GM15510 (cell line): ENCODE data around the gene MARVELD3.

Experiments
- POLR2A ChIP-seq: IDR thresholded peaks from 3 replicates; pipeline ENCODE4 v1.6.1; 2011; ENCODE audit warnings: borderline replicate concordance; ENCODE audit not compliant: insufficient read length; ENCODE audit errors: extremely low read depth

Gene MARVELD3

GRCh38 chr16:71618429-71618828 is 7.6 kb upstream of the MARVELD3 start:
- no peak for TF ChIP-seq POLR2A

- TF ChIP-seq POLR2A = no peak
Measured at GRCh38 chr16:71622088-71622487, 3.9 kb upstream of the MARVELD3 start.

DNA sequence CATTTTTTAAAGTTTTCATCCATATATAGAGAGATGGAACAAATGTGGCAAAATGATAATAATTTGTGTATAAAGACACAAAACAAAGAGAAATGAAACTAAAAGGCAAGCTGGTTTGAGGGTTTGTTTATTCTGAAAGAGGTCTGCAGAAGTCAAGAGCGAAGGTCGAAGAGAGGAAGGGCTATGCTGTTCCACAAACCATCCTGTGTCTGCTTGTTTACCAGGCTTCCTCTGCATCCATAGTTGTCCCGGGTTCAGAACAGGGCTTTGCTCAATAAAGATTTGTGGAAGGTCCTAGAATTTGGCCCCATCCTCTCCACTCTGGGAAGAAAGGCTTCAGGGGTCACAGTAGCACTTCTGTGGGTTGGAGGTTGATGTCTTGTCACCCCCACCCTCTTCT is 2.4 kb upstream of the MARVELD3 start:
- TF ChIP-seq POLR2A = no peak

DNA sequence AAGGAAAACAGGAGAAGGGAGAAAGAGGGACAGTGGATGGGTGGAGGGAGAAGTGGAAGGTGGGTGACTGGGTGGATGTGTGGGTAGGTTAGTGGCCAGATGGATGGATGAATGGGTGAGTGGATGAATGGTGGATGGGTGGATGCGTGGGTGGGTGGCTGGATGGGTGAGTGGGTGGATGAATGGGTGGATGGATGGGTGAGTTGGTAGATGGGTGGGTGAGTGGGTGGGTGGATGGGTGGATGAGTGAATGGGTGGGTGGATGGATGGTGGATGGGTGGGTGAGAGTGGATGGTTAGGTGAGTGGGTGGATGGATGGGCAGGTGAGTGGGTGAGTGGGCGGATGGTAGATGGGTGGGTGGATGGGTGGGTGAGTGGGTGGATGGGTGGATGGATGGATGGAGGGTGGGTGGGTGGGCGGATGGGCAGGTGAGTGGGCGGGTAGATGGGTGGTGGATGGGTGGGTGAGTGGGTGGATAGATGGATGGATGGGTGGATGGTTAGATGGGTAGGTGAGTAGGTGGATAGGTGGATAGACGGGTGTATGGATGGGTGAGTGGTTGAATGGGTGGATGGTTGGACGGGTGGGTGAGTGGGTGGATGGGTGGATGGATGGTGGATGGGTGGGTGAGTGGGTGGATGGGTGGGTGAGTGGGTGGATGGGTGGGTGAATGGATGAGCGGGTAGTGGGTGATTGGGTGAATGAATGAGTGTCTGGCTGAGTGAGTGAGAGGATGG is 702 bp upstream of the MARVELD3 start:
- no peak for TF ChIP-seq POLR2A

DNA sequence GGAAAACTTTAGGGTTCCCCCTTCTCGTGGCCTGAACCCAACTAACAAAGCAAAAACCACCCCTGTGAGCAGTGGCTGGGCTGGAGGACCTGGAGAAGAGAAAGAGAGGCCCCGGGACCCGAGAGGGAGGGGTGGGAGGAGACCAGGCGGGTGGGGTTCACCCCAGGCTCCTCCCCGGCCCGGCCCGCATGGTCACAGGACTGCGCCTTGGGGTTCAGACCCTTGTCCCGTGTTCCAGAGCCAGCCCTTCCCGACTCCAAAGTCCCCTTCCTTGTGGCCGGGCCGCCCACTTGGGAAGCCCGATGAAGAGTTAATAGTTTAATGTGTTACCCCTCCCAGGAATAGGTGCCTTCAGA is 852 bp downstream of the MARVELD3 start:
- TF ChIP-seq POLR2A = no peak

DNA sequence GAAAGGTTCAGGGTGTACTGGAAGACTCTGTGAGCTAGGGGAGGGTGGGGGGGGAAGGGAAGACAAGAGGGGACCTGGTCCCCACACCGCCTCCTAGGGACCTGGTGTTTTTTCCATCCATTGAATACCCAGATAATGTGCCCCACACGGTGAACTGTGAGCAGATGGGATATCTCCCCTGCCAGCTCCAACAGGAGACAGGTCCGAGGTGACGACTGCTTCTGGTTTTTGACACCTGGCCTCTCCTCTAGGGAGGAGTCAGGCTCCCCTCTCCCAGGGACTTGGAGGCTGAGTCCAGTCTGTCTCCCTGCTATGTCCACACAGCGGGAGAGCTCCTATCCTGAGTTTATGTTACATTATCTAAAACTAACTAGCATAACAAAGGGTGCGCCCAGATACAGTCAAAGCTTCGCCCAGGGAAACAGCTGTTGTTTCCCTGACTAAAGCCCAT is 1.8 kb downstream of the MARVELD3 start:
- no peak for TF ChIP-seq POLR2A

DNA sequence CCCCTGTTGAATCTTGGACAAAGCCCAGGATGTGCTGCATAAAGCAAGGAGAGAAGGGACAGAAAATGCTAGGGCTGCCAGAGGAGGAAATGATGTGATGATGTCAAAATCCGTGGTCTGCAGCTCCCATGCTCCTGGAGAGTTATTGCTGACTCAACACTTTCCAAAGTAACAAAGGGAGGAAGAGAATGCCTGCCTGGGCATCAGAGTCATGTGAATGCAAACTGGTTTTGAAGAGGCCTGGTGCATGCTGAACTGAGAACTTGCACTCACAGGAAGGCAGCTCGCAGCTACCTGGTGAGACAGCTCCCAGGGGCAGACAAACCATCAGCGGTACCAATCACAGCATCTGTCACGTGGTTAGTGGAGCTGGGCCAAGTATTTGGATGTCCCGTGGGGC is 2.8 kb downstream of the MARVELD3 start:
- TF ChIP-seq POLR2A = no peak

DNA sequence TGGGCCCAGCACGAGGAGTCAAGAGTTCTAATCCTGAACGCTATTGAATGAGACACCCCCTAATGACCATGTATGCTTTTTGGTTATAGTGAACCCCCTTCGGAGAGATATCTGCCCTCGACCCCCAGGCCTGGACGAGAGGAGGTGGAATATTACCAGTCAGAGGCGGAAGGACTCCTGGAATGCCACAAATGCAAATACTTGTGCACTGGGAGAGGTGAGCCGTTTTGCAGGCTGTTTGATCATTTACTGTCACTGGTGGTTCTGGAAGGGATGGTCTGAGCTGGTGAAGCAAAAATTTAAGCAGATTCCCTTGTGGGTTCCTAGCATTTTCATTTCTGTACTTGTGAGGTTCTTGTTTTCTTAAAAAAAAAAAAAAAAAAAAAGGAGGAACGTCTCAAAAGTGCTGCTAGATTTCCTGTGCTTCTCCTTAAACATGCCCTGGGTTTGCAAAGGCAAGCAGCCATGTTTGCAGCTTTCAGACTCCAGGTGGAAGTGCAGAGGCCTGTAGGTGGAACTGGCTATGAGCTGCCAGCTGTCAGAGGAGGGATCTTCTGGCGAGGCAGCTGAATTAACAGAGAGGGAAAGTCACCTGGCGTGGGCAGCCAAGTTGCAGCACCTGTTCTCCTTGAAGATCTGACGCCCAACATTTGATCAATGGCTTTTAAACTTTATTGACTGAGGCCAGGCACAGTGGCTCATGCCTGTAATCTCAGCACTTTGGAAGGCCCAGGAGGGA is 3.5 kb downstream of the MARVELD3 start:
- no peak for TF ChIP-seq POLR2A

- TF ChIP-seq POLR2A = no peak
Measured at GRCh38 chr16:71630808-71631207, 4.8 kb downstream of the MARVELD3 start.

- TF ChIP-seq POLR2A = no peak
Measured at GRCh38 chr16:71631776-71632175, 5.8 kb downstream of the MARVELD3 start.

DNA sequence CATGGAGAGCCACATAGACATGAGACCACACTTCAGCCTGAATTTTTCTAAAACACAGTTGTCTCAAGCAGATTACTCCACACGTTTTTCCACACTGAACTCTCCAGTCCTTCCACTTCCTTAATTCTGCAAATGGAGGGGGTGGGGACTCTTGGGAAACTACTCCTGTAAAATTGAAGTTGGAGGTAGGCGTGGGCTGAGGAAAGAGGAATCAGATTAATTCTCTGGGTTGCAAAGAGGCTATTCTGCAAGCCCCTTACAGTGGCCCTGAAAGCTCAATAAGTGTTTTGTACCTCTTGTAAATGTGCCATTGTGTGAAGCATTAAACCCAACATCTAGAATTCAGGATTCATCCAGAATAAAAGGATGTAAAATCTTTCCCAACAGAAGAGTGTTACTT is 9.6 kb downstream of the MARVELD3 start:
- no peak for TF ChIP-seq POLR2A

GRCh38 chr16:71637398-71637797 is 11.4 kb downstream of the MARVELD3 start:
- no peak for TF ChIP-seq POLR2A

DNA sequence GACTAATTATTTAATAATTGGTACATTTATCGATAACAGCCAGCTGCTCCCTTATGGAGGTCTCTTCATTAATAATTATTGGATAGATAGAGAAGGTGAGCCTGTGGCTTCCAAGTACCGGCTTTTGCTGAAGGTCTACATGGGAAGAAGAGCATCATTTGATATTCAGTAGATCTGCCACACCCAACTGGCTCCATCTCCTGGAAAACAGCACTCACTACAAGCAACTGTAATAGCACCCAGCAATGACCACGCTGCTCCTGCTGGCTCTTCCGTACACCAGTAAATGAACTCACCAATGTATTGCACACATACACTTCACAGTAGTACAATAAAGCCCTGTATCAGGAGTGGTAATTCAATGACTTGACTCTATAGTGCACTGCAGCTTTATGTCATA is 19.5 kb downstream of the MARVELD3 start:
- no peak for TF ChIP-seq POLR2A

GRCh38 chr16:71647391-71647790 is 21.4 kb downstream of the MARVELD3 start:
- TF ChIP-seq POLR2A = no peak

DNA sequence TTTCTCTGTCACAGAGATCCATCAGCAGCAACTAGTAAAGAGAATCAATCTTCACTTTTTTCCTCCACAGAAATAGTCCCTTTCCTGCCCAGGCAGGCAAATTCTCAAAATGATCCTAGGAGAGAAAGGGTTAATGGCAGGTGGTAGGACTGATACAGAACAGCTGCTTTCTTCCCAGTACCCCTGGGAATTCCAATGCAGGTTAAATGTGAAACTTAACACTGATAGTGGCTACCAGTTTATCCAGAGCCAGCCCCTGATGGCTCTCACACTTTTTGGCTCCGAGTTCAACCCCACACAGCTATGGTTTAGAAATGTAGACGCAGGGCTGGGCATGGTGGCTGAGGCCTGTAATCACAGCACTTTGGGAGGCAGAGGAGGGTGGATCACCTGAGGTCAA is 22.2 kb downstream of the MARVELD3 start:
- TF ChIP-seq POLR2A = no peak

GRCh38 chr16:71648921-71649320 is 22.9 kb downstream of the MARVELD3 start:
- TF ChIP-seq POLR2A = no peak
